ENCODE data around the gene OSBPL7.
A peak's percentile ranks its signal among the peaks of the same experiment; 100 is the strongest.

Gene OSBPL7

DNA sequence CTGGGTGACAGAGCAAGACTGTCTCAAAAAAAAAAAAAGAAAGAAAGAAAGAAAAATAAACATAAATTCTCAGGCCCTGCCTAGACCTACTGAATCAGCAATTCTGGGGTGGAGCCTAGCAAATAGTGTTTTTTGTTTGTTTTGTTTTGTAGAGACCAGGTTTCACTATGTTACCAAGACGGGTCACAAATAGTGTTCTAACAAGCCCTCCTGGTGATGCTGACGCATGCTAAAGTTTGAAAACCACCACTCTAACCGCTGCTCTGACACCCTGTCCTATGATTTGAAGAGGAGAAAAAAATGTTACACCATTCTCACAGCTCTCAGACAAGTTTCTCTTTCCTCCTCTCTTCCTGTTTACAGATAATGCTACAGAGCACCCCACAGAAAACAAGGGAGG, 8.3 kb upstream of the OSBPL7 start:
- DNase-seq (ENCODE audit: low read depth in 2 of 2), result peak in 1 of 2 donors; percentile 44

DNA sequence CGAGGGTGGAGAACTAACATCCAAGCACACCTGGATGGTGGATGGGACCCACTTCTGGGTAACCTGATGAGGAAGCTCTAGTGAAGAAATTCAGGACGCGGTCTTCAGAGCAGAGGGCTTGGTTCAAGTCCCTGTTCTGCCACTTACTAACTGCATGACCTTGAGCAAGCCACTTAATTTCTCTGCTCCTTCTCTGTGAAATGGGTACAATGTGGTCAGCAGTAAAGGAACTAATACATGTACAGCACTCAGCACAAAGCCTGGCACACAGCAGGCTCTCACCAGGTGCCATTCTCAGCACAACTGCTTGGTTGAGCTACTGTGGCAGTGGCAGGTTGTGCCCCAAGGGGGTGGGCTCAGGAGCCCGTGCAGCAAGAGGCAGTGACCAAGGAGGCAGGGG, 1.9 kb upstream of the OSBPL7 start:
- no peak for DNase-seq (ENCODE audit: low read depth in 2 of 2)

DNA sequence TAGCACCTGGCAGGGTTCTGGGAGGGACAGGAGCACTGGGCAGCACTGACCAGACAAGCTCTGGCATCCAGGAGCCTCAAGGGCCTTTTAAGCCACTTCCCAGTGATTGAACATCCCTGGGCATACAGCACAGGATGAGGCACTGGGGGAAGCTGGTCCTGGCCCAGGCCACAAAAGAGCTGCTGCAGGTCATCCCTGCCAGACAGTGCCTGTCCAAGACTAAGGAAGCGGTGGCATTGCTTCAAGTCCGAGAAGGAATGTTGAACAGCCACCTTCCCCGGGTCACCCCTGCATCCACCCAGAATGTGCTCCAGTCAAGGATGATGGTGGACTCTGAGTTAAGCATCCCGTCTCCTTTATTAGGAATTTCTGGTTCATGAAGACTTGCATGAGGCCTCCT, 1.2 kb upstream of the OSBPL7 start:
- DNase-seq (ENCODE audit: low read depth in 2 of 2), result no peak

DNA sequence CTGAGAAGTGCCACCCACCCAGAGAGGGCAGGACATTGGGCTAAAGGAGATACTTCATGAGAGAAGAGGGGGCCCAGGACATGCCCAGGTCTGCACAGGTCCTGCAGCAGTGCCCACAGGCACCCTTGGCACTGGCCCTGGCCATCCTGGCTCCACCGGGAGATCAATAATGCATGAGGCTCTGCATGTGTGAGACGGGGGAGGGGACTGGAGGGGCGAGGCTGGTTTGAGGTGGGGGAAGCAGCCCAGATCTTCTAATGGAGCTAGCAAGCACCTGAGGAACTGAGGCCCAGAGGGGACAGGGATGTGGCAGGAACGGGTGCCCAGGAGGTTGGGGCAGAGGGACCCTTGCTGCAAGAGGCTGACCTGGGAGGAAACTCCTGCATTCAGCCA, 567 bp downstream of the OSBPL7 start:
- DNase-seq (ENCODE audit: low read depth in 2 of 2), result no peak

DNA sequence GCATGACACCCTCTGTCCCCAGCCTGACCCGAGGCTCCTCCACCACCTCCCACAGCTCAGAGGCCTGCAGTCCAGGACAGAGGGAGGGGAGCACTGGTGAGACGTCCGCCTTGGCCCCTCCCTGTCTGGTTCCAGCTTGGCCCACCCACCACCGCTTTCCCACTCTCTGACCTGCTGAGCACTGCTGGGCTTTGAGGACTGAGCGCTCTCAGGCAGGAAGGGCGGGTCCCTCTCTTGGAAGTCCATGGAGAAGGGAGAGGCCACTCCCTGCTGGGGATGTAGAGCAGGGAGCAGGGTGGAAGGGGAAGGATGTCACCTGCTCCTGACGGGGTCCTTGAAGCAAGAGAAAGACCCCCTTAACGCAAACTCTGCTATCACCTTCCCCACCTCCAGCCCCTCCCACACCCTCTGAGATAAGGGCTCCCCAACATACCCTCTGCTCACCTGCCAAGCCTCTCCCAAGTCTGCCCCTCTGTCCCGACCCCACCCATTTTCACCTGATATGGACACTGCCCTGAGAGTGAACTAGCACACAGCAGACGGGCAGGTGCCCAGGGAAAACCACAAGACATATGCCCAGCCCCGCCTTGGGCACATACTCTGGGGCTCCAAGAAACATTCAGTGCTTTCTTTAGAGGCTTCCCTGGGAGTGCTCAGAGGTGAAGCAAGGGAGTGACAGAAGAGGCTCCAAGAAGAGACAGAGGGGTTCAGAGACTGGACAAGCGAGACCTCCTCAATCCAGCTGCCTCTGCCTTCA, 1.4 kb downstream of the OSBPL7 start:
- DNase-seq (ENCODE audit: low read depth in 2 of 2), result no peak

DNA sequence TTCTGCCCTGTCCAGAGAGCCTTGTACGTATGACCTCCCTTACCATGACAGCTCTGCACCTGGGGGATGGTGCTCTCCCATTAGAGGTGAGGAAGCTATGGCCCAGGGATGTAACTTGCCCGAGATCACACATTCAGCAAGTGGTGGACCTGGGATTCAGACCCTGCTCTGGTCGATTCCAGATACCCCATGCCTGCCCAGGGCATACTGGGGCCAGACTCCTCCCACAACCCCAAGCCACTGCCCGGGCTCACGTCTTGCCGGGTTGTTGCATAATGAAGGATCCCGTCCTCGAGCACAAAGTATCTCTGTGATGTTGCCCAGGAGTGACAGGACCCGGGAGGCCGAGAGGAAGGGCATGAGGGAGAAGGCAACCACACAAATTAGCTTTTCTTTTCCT, 2.1 kb downstream of the OSBPL7 start:
- no peak for DNase-seq (ENCODE audit: low read depth in 2 of 2)

DNA sequence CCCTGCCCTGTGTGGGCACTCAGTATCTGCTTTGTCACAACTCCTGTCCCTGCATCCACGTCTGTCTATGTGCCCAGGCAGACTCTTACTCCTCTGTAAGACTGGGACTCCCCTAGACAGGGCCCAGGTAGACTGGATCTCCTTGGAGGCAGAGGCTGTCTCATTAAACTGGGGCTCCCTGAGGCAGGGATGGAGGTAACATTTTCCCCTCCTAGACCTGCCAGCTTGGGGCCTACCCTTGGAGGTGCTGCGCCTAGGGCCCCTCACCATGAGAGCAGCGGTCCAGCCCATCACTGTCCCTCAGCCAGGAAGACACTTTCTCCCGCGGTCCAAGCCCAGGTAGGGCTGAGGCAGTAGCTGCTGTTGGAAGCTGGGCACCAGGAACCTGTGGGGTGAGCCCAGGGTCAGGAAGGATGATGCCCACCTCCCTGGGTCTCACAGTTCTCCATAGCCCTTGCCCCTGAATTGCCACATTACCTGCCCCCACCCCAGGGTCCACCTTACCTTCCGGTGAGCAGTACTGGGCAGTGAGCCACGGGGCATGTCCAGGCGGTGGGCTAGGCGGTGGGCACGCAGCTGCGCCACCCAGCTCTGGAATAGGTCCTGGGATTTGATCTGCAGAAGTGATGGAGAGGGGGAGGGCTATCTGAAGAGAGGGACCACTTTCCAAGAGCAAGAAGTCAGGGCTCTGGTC, 3.4 kb downstream of the OSBPL7 start:
- DNase-seq (ENCODE audit: low read depth in 2 of 2), result no peak

DNA sequence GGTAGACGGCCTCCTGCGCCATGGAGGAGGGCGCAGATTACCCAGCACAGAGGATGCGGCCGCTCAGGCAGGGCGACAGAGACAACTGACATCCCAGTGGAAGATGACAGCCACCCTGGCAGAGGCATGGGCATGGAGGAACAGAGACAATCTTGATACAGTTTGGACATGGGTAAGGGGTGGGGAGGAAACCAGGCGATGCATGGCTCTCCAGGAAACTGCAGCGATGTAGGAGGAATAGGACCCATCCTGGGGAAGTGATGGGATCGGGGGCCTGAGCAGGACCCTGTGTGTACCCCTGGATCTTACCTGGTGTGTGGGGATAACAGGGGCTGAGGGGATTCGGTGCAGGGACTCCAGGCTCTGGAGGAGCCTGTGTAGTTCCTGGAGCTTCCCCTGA, 4.6 kb downstream of the OSBPL7 start:
- no peak for DNase-seq (ENCODE audit: low read depth in 2 of 2)

DNA sequence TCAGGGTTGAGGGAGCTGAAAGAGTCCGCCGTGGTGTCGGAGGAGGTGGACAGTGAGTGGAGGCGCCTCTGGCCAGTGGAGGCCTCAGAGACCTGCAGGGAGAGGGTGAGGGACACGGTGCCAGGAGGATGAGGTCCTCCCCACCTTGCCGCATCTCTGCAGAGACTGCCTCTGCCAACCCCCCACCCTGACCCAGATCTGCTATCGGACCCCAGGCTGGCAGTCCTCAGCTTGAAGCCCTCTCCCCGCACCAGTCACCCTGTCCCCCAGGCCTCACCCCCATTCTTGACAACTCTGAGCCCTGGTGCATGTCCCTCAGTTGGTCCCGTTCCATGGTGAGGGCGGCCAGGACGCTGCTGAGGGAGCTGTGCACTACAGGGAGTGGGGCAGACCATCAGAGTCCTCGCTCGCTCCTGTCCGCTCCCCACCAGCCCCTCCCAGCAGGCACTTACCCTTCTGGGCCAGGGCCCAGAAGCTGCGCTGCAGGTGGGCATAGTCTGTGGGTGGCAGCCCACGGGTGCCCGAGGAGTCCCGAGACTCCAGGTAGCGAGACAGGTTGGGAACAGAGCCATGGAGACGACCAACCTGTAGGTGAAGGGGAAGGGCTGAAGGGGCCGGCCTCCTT, 5.4 kb downstream of the OSBPL7 start:
- no peak for DNase-seq (ENCODE audit: low read depth in 2 of 2)

DNA sequence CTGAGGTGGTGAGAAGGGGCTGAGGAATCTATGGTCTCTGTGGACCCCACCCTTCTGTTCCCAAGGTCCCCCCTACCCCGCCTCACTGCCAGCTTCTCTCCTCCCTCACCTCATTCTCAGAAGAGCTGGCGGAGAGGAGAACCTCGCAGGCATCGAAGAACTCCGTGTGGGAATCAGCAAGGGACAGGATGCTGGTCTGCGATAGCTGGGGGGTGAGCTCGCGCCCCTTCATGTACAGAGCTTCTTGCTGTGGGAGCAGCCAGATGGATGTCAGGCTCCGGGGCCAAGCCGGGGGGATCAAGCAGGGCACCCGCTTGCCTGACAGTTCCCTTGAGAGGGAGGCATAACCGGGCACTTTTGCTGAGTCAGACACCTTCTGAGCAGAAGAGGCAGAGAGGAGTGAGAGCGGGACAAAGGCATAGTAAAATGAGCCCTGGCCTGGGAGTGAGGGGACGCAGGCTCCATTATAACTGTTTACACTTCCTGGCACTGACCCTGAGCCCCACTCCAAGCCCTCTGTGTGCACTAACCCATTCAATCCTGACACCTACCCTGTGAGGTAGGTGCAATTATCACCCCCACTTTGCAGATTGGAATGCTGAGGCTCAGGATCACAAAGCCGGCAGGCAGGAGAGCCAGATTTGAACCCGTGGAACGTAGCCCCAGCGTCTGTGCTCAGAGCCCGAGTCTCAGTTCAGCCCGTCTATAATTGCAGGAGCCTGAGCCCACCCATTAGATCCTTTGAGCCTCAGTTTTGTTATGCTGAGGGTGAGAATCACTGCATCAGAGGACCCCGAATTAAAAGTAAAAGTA, 6.3 kb downstream of the OSBPL7 start:
- no peak for DNase-seq (ENCODE audit: low read depth in 2 of 2)

DNA sequence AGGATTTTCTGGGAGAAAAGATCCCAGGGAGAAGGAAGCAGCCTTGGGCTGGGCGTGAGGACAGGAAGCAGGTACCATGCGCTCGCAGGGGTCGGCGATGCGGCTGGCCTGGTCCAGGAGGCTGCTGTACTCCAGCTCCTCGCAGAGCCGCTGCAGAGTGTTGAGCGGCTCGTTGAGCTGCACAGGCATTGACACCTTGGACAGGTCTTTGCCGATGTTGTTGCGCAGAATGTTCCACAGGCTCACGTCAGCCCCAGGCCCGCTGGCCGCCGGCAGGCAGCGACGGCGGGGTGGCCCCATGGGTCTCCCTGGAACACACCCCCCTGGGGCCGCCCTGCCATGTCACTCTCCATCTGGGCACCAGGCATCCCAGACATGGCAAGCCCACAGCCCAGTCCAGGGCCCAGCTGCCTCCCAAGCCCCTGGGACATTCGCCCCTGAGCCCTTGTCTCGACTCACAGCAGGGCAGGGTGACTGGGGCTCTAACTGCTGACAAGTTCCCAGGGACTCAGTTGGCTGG, 8.0 kb downstream of the OSBPL7 start:
- no peak for DNase-seq (ENCODE audit: low read depth in 2 of 2)

DNA sequence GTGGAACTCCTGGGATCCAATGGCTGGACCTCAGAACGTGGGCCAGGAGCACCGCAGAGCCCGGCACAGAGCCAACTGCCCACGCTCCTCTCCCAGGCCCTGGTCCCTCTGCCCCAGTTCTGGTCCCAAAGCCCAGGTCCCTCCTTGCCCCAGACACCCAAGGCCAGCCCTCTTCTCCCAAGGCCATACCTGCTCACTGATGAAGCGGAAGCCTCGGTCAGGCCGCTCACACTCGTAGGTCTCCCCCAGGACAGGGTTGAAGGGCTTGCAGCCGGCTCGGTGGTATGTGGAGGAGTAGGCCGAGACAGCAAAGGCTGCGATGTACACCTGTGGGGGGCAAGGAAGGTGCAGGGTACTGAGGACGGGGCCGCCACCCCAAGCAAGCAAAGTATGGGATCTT, 8.5 kb downstream of the OSBPL7 start:
- no peak for DNase-seq (ENCODE audit: low read depth in 2 of 2)

DNA sequence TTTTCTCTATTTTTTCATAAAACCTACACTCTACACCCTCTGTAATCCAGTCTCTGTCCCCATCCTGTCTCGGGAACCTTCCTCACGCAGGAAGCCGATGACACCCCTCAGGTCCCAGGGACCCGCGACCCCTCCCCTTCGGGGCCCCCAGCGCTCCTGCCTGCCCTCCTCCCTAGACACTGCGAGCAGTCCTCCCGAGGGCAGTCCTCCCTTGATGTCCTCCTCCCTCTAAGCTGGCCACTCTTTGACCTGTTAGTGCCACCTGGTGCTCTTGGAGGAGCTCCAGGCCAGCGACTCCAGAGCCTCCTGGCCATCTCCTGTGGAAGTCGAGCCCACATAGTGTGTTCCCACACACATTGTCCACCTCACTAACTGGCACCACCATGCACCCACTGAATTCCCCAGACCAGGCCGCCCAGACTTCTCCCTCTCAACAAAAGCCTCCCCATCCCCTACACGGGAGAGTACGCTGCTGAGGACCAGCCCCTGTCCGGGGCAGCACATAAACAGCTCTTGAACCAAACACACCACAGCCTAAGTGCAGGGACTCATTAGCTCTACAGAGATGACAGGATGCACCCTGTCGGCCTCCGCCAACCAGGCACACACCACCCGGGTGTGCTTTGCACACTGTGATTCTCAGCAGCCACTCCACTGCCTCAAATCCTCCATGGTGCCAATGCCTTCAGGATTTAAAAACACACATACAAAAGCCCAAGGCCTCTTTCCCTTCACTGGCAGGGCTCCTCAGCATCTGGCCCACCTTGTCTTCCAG, 9.3 kb downstream of the OSBPL7 start:
- DNase-seq (ENCODE audit: low read depth in 2 of 2), result no peak

DNA sequence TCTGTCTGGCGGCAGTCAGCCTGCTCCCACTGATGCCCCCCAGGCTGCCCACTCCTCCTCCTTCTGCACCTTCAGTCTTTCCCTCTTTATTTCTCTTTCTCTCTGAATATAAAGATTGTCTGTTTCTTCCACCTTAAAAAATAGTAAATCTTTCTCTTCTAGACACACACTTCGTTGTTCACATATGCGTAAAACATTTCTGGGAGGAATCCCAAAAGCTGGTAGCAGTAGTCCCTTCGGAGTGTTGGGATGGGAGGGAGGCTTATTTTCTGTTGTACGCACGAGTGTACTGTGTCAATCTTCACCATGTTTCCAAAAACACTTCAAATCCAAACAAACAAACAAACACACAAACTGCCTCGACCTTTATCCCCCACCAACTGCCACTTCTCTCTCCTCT, 9.9 kb downstream of the OSBPL7 start:
- no peak for DNase-seq (ENCODE audit: low read depth in 2 of 2)

DNA sequence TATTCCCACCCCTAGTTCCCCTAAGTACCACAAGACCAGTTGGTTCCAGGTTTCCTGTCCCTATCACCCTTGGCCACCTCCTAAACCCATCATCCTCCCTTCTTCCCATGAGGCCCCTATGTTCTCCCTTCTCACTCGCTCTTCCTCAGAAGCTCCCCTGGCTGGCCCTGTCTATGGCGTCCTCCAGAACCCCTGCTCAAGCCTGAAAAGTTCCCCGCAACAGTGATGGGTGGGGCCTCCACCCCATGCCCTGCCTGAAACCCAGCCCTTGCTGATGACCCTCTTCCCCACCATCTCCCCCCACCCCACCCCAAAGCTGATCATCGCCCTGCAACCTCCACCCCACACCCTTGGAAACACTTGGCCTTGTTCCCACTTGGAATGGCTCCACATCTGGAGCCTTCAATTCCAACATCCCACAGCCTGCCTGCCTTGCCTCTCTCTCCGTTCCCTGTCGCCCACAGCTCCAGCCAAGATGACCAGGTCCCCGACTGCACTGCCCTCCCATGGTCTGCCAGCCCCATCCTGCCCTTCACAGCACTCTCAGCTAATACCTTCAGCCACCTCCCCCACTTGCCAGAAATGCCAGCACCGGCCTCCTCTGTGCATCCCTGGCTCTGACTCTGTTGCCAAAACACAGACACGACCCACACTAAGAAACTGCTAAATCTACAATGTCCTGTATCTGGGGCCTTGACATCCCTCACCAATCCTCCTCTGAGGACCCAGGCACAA, 10.5 kb downstream of the OSBPL7 start:
- no peak for DNase-seq (ENCODE audit: low read depth in 2 of 2)

DNA sequence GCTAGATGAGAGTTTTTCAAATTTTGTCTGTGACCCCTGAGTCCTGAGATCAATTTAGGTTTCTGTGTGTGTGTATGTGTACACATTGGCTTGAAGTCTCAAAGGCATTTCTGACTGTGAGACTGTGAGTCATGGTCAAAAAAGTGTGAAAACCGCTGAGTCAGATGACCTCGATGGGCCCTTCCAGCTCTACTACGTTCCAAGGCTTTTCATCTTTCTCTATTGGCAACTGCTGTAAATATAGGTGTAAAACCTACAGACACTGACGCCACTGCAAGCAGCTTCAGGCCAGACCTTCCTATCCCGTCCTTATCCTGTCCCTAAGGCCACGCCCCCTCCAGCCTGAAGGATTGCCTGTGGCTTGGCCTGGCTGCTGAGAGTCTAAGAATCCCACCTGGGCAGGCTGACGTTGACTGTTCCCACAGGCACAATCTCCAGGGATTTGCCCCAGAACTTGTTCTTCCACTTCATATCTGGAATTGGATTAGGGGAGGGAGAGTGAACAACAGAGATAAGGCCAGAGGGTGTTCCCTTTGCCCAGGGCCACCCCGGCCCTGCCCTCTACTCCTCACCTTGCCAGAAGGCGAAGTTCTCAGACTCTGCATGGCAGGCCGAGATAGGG, 11.3 kb downstream of the OSBPL7 start:
- no peak for DNase-seq (ENCODE audit: low read depth in 2 of 2)

DNA sequence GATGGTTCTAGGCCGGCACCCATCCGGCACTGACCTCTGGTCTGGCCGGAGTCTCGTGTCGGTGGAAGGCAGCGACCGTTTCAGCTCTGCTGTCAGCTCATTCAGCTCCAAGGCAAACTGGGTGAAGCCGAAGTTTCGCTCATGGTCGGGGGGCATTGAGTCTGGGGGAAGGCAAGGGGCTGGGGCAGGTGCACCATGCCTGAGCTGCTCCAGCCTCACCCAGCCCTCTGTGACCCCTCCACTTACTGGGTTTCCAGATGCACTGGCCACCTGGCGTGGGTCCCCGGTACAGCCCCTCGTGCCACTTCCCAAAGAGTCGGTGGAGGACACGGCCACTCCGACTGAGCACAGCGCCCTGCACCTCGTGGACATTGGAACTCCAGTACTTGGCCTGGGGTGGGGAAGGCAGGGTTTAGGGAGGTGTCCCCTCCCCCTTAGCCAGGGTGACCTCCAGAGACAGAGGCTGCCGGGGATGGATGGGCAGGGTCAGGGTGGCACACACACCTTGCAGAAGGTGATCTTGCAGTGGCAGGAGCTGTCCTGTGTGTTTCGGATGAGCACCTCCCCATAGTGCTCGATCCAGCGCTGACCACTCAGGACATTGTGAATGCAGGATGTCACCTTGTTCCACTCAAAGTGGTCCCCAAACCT, 12.6 kb downstream of the OSBPL7 start:
- no peak for DNase-seq (ENCODE audit: low read depth in 2 of 2)

DNA sequence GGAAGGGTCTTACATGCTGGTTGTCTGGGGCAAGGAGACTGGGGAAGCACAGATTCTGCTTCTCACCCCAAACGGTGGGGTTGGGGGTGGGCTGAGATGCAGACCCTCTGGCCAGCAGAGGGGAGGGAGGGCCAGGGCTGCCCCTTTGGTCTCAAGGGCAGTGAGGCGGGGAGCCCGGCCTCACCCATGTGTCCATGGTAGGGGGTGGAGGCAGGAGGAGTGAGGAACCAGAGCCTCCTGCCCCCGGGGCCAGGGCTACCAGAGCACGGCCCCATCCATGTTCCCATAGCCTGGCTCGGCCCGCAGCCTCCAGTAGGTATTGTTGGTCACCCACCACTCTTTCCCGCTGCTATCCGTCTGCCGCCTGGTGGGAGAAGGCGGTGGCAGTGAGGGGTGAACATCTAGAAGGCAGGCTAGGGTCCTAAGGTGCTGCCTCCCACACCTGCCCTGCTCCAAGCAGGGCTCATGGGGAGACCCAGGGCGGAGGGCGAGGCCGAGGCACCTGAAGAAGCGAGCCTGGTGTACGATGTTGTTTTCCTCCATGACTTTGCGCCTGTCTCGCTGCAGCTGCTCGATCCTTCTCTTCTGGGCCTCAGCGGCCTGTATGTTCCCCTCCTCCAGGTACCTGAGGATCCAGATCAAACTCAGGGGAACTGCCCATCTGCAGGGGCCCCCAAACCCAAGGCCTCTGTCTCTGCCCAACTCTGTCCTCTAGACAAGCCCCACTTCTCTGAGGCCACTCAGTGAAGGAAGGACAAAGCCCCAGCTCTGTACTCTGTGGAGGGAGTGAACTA, 13.4 kb downstream of the OSBPL7 start:
- DNase-seq (ENCODE audit: low read depth in 2 of 2), result no peak

DNA sequence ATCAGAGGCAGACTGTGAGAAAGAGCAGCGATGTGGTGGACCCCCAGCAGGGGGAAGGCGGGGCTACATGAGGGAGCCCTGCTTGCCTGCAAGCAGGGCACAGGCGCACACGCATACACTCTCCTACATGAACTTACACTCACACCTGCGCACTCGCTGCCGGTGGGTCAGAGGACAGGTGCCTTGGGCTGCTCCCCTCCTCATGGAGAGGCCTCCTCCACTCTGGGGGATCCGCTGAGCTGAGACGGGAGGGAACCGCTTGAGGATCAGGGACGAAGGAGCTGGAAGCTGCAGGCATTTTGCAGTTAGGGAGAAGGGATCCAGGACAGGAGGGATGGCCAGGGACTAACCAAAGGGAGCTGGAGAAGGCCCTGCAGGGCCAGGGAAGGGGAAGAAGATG, 14.2 kb downstream of the OSBPL7 start:
- no peak for DNase-seq (ENCODE audit: low read depth in 2 of 2)

Data from stimulated activated CD8-positive, alpha-beta memory T cell treated with anti-CD3 and anti-CD28 coated beads, Interleukin-2, amount 100 ng/mL, for 1 hour (primary cell).